Measurements from ENCODE around the gene TTC27.

Gene TTC27

DNA sequence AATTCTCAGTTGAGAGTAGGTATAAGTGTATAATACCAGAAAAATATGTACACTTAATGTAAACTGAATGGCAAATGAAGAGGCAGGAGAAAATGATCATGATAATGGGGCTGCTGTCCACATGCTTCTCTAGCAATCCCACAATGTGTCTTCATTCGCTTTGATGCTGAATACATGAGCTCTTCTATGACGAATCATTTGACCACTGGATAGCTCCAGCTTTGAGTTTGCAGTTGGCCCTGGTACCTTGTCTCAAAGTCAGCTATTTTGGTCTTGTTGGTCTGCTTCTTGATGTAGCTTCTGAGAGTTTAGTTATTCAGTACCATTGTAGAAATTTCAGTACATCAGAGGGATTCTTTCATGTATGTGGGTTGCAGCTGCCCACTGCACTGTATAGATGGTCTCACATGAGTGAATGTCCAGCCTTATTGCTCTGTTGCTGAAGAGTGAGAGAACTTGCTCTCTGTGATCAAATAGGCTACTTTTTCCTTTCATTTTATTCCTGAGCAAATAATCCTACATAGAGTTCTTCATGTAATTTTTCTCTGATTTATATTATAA, 105.1 kb downstream of the TTC27 start:
- H3K27ac ChIP-seq = no peak overlapping the region
- TF ChIP-seq, protein P1, sequence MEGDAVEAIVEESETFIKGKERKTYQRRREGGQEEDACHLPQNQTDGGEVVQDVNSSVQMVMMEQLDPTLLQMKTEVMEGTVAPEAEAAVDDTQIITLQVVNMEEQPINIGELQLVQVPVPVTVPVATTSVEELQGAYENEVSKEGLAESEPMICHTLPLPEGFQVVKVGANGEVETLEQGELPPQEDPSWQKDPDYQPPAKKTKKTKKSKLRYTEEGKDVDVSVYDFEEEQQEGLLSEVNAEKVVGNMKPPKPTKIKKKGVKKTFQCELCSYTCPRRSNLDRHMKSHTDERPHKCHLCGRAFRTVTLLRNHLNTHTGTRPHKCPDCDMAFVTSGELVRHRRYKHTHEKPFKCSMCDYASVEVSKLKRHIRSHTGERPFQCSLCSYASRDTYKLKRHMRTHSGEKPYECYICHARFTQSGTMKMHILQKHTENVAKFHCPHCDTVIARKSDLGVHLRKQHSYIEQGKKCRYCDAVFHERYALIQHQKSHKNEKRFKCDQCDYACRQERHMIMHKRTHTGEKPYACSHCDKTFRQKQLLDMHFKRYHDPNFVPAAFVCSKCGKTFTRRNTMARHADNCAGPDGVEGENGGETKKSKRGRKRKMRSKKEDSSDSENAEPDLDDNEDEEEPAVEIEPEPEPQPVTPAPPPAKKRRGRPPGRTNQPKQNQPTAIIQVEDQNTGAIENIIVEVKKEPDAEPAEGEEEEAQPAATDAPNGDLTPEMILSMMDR (conservative IDR thresholded peaks at IDR 0.05) = no peak

DNA sequence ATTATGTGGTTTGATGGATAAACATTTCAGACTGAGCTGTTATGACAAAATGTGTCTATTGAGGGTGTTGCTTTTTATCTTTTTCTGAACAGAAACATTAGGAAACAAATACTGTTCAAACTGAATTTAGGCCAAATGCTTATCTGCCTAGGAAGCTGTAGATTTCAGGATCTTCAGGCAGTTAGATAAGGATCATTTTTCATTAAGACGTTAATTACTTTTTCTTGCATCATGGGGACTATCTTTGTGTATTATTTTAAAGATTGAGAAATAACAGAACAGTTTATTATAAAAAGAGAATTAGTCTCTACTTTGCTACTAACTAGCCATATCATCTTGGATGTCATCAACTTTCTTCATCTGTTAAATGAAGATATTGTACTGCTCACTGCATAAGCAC, 107.5 kb downstream of the TTC27 start:
- TF ChIP-seq, protein P1 (conservative IDR thresholded peaks at IDR 0.05) = no peak
- H3K27ac ChIP-seq = no peak overlapping the region

DNA sequence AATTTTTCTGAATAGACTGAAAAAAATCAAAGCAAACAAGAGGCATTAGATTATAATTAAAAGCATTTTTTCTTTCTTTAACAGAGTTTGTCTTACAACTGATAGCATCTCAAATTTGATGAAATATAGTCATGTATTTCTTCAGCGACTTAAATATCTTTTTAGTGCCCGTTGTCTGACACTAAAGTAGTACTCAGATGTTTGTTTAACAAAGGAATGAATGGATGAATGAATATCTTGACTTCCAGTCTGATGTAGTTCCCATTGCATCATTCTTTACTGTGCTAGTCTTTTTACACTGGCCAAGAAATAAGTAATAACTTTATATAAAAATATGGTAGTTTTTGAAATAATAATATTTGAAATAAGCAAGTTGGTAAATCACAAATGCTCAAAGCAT, 111.1 kb downstream of the TTC27 start:
- no peak overlapping the region for H3K27ac ChIP-seq
- TF ChIP-seq, protein P1 (conservative IDR thresholded peaks at IDR 0.05) = no peak

DNA sequence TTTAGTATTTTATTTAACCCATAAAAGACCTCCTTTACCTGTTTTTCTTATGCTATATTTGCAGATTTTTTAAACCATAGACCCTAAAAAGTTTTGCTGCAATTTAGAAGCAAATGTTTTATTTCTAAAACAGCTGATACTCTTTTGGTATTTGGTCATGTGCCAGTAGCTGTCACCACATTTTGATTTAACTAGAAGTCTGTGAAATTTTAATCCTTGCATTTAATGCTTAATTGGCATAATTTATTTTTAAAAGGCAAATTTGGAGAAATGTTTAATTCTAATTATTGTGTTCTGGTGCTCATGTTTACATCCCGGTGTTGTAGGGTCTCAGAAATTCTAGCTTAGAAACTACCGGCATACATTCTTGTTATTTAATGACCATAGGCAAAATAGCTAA, 111.8 kb downstream of the TTC27 start:
- no peak overlapping the region for H3K27ac ChIP-seq
- TF ChIP-seq, protein P1 (conservative IDR thresholded peaks at IDR 0.05) = no peak

DNA sequence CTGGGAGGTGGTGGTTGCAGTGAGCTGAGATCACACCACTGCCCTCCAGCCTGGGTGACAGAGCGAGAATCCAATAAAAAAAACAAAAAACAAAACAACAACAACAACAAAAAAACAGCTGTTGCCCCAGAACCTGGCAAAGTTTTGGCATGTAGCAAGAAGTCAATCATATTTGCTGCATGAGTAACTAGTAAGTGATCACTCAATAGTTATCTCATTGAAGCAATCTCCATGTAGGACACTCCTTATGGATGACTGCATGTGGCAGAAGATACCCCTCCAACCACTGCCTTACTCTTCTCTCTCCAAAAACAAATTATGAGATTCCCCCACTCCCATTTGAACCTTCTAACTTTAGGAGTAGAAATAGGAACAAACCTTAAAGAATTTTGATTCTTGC, 113.7 kb downstream of the TTC27 start:
- no peak overlapping the region for H3K27ac ChIP-seq
- TF ChIP-seq, protein P1 (conservative IDR thresholded peaks at IDR 0.05) = no peak

DNA sequence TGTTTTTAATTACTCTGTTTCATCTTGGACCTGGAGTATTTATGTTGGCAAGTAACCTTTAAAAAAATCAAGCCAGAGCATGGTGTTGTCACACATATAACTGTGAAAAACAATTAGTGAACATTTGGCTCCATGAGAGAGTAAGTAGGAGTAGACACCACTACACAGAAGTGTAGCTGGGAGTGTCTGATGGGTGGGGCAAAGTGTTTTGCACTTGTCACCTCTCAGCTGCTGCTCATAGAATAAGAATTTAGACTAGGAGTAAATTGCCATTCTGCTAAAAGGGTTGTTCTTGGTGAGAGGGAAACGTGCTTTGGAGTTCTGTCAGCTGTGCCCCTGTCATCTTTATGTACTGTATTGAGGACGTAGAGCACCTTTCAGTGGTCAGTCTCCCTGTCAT, 114.5 kb downstream of the TTC27 start:
- no peak overlapping the region for H3K27ac ChIP-seq
- TF ChIP-seq, protein P1 (conservative IDR thresholded peaks at IDR 0.05) = no peak

DNA sequence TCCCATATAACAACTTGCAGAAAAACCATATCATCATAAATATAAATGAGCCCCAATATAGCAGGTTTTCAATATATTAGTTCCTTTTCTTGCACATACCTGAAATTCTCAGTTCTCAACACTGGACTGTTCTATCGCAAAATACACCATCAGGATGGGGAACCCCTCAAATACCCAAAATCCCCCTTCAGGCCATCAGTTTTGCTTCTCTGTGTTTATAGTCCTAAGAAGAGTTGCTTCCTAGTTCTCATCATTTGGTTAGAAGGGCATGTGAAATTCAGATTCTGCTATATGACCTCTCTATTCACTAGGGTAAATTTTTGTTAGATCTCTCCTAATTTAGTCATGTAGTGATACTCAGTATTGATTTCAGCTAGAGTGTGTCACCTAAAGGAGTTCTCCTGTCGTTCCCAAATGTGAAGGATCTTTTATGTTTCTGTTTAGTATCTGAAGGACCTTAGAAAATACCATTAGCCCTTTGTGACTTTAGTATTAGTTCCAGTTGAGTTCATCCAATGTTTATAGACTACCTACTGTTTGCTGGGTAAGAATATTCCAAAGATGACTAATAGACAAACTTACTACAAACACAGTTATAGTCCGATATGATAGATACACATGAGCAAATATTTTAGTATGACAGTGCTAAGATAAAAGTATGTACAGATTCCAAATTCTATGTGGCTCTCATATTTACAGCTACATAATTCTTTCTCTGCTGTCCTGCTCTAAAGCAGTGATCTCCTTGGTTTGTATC, 115.8 kb downstream of the TTC27 start:
- TF ChIP-seq, protein P1 (conservative IDR thresholded peaks at IDR 0.05) = no peak
- no peak overlapping the region for H3K27ac ChIP-seq

All from VCaP (cell line).